Measurements from ENCODE around the gene IL1RAP.
A peak's percentile ranks its signal among the peaks of the same experiment; 100 is the strongest.

IL1RAP gene

GRCh38 chr3:190495796-190496195, 18.1 kb upstream of the IL1RAP start:
- no peak overlapping the region for H3K27ac ChIP-seq
- no peak for DNase-seq (ENCODE audit: low spot score)
- CTCF ChIA-PET, result no interaction called here
- no peak for TF ChIP-seq CTCF (conservative IDR thresholded peaks at IDR 0.05; ENCODE audit: low read depth)
- POLR2A ChIA-PET (ENCODE audit: low non-redundant PET), result no interaction called here

GRCh38 chr3:190496859-190497258, 17.0 kb upstream of the IL1RAP start:
- CTCF ChIA-PET, result no interaction called here
- POLR2A ChIA-PET (ENCODE audit: low non-redundant PET), result no interaction called here

GRCh38 chr3:190497811-190498210, 16.1 kb upstream of the IL1RAP start:
- DNase-seq (ENCODE audit: low spot score), result peak; percentile 28
- TF ChIP-seq CTCF (conservative IDR thresholded peaks at IDR 0.05; ENCODE audit: low read depth), result no peak
- CTCF ChIA-PET, result interaction anchor here (0.6 kb wide), 1 partner anchor 679 kb away, joined by 3 read pairs; no protein-coding TSS in a partner anchor
- no peak overlapping the region for H3K27ac ChIP-seq
- POLR2A ChIA-PET (ENCODE audit: low non-redundant PET), result no interaction called here

More at GRCh38 chr3:190496859-190497258, 17.0 kb upstream of the IL1RAP start:
- no peak for TF ChIP-seq CTCF (conservative IDR thresholded peaks at IDR 0.05; ENCODE audit: low read depth)
- no peak overlapping the region for H3K27ac ChIP-seq
- DNase-seq (ENCODE audit: low spot score), result no peak

- H3K27ac ChIP-seq, result no peak overlapping the region
- DNase-seq (ENCODE audit: low spot score), result no peak
- POLR2A ChIA-PET (ENCODE audit: low non-redundant PET), result no interaction called here
- CTCF ChIA-PET, result interaction anchor here (0.6 kb wide), 1 partner anchor 12 kb away, joined by 3 read pairs; no protein-coding TSS in a partner anchor
- TF ChIP-seq CTCF (conservative IDR thresholded peaks at IDR 0.05; ENCODE audit: low read depth), result no peak
Observed at GRCh38 chr3:190498293-190498692, 15.6 kb upstream of the IL1RAP start.

GRCh38 chr3:190499122-190499521, 14.8 kb upstream of the IL1RAP start:
- no peak overlapping the region for H3K27ac ChIP-seq
- DNase-seq (ENCODE audit: low spot score), result no peak
- POLR2A ChIA-PET (ENCODE audit: low non-redundant PET), result no interaction called here
- no peak for TF ChIP-seq CTCF (conservative IDR thresholded peaks at IDR 0.05; ENCODE audit: low read depth)
- CTCF ChIA-PET, result interaction anchor here (0.6 kb wide), 1 partner anchor 12 kb away, joined by 3 read pairs; no protein-coding TSS in a partner anchor

GRCh38 chr3:190502946-190503345, 10.9 kb upstream of the IL1RAP start:
- CTCF ChIA-PET, result interaction anchor here (0.6 kb wide), 1 partner anchor 541 kb away, joined by 3 read pairs; no protein-coding TSS in a partner anchor
- no peak for DNase-seq (ENCODE audit: low spot score)
- POLR2A ChIA-PET (ENCODE audit: low non-redundant PET), result no interaction called here
- TF ChIP-seq CTCF (conservative IDR thresholded peaks at IDR 0.05; ENCODE audit: low read depth), result no peak
- no peak overlapping the region for H3K27ac ChIP-seq
